K562 (cell line): ENCODE measurements around the gene WDR70. TPM values are rescaled to one million over a fixed set of nuclear protein-coding genes. Genes with fewer than 3 reads are reported as not detected.

Experiments
- ASH1L ChIP-seq: fragments of 450-650 bp; IDR thresholded peaks from 2 replicates; pipeline ENCODE4 v1.6.1; 2018; ENCODE audit warnings: borderline replicate concordance, mild to moderate bottlenecking, low read depth; ENCODE audit not compliant: partially characterized antibody
- DACH1 ChIP-seq: fragments of 450-650 bp; IDR thresholded peaks from 2 replicates; pipeline ENCODE4 v1.6.1; 2018; ENCODE audit not compliant: partially characterized antibody
- HNRNPL ChIP-seq: fragments of 200-400 bp; formaldehyde crosslinking; IDR thresholded peaks from 2 replicates; pipeline ENCODE4 v1.6.1; 2017; ENCODE audit warnings: low read depth, mild to moderate bottlenecking, low read length
- JUND ChIP-seq, 2 experiments: IDR thresholded peaks; 2 replicates in 1 of 2; 3 replicates in 1 of 2; pipeline ENCODE4 v1.6.1; 2011; ENCODE audit warnings: borderline replicate concordance in 2 of 2, low read depth in 2 of 2, low read length in 2 of 2, improper control_type of control experiment in 1 of 2, missing biosample characterization in 1 of 2, missing genetic modification characterization in 1 of 2, missing genetic modification reagents in 1 of 2
- KDM1A ChIP-seq, 2 experiments: fragments of 450-650 bp; IDR thresholded peaks; 2 replicates each; pipeline ENCODE4 v1.6.1; 2016; ENCODE audit warnings: mild to moderate bottlenecking in 2 of 2
- NCOA6 ChIP-seq: fragments of 450-650 bp; IDR thresholded peaks from 2 replicates; pipeline ENCODE4 v1.6.1; 2017; ENCODE audit warnings: mild to moderate bottlenecking
- RBM14 ChIP-seq: fragments of 200-400 bp; formaldehyde crosslinking; IDR thresholded peaks from 2 replicates; pipeline ENCODE4 v1.6.1; 2018; ENCODE audit warnings: low read depth, mild to moderate bottlenecking, low read length, moderate library complexity, borderline replicate concordance; ENCODE audit not compliant: insufficient read depth
- TAF7 ChIP-seq: fragments of 450-650 bp; IDR thresholded peaks from 2 replicates; pipeline ENCODE4 v1.6.1; 2016; ENCODE audit warnings: missing genetic modification characterization, missing compliant biosample characterization
- ZBTB17 ChIP-seq: fragments of 450-650 bp; formaldehyde crosslinking; IDR thresholded peaks from 2 replicates; pipeline ENCODE4 v1.4.0; 2020; ENCODE audit warnings: mild to moderate bottlenecking
- ZNF445 ChIP-seq: fragments of 250-450 bp; sonication (Bioruptor Pico); IDR thresholded peaks from 2 replicates; pipeline ENCODE4 v1.4.0; 2020; ENCODE audit warnings: low read depth, mild to moderate bottlenecking, moderate library complexity
- ZNF584 ChIP-seq: fragments of 200-800 bp; sonication (Bioruptor generic); IDR thresholded peaks from 2 replicates; pipeline ENCODE4 v1.6.1; 2016; ENCODE audit warnings: low read depth, mild to moderate bottlenecking, missing genetic modification characterization, missing compliant biosample characterization
- ZNF77 ChIP-seq: fragments of 250-450 bp; sonication (Bioruptor Pico); IDR thresholded peaks from 2 replicates; pipeline ENCODE4 v1.5.0; 2020
- polyA plus RNA-seq, 8 experiments: library from polyadenylated mRNA; depleted of rRNA in 4 of 8; stranded (reverse) in 5 of 8; unstranded in 3 of 8; fragments of >200 nt; fragmentation: Nextera tagmentation in 2 of 8; fragmentation: Illumina TruSeq in 1 of 8; extraction: Ambion mirVana in 2 of 8; extraction: Trizol in 1 of 8; gene quantifications; 2 replicates each; pipeline versions ENCODE4 v1.2.1 to v1.2.3, GENCODE V29; 2011 to 2014; ENCODE audit warnings: inconsistent platforms in 1 of 8, missing spikeins in 1 of 8
- total RNA-seq, 7 experiments: library from RNA; depleted of rRNA in 6 of 7; stranded (reverse); fragments of >200 nt in 6 of 7; fragmentation: Illumina TruSeq in 2 of 7; extraction: Trizol in 2 of 7; gene quantifications; 2 replicates each; pipeline versions ENCODE4 v1.2.1 to v1.2.3, GENCODE V29; 2011 to 2021; ENCODE audit warnings: low replicate concordance in 1 of 7
- TF ChIP-seq, protein P1 (sequence below), 2 experiments: fragments of 450-650 bp in 1 of 2; sonication (generic) in 1 of 2; formaldehyde crosslinking in 1 of 2; IDR thresholded peaks; 2 replicates each; pipeline versions ENCODE4 v1.7.1 to v1.9.0; 2016 to 2022; ENCODE audit warnings: inconsistent platforms in 1 of 2, mild to moderate bottlenecking in 1 of 2, missing genetic modification reagents in 1 of 2

WDR70 gene
- total and polyA plus RNA-seq, 9 of the 15 experiments (the other 6 are each of a cell fraction or from before 2014, with no cell fraction given): 16.8 to 46.6 (median 38.8) TPM

GRCh38 chr5:37641933-37642332 is 262.8 kb downstream of the WDR70 start (continued):
- TF ChIP-seq, protein P1, sequence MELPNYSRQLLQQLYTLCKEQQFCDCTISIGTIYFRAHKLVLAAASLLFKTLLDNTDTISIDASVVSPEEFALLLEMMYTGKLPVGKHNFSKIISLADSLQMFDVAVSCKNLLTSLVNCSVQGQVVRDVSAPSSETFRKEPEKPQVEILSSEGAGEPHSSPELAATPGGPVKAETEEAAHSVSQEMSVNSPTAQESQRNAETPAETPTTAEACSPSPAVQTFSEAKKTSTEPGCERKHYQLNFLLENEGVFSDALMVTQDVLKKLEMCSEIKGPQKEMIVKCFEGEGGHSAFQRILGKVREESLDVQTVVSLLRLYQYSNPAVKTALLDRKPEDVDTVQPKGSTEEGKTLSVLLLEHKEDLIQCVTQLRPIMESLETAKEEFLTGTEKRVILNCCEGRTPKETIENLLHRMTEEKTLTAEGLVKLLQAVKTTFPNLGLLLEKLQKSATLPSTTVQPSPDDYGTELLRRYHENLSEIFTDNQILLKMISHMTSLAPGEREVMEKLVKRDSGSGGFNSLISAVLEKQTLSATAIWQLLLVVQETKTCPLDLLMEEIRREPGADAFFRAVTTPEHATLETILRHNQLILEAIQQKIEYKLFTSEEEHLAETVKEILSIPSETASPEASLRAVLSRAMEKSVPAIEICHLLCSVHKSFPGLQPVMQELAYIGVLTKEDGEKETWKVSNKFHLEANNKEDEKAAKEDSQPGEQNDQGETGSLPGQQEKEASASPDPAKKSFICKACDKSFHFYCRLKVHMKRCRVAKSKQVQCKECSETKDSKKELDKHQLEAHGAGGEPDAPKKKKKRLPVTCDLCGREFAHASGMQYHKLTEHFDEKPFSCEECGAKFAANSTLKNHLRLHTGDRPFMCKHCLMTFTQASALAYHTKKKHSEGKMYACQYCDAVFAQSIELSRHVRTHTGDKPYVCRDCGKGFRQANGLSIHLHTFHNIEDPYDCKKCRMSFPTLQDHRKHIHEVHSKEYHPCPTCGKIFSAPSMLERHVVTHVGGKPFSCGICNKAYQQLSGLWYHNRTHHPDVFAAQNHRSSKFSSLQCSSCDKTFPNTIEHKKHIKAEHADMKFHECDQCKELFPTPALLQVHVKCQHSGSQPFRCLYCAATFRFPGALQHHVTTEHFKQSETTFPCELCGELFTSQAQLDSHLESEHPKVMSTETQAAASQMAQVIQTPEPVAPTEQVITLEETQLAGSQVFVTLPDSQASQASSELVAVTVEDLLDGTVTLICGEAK (IDR thresholded peaks at IDR 0.05): no peak
- TF ChIP-seq, protein P1 (CRISPR knock-in tag; IDR thresholded peaks at IDR 0.05): no peak
- TF ChIP-seq ZNF77 (CRISPR knock-in tag): no peak
- no peak for TF ChIP-seq DACH1
- TF ChIP-seq ZBTB17: no peak
- no peak for TF ChIP-seq ZNF445 (CRISPR knock-in tag)
- TF ChIP-seq JUND (IDR thresholded peaks at IDR 0.05; ENCODE audit: borderline replicate concordance, low read depth, low read length): no peak
- no peak for TF ChIP-seq JUND (tag; IDR thresholded peaks at IDR 0.05; ENCODE audit: borderline replicate concordance, low read depth, low read length)
- TF ChIP-seq RBM14: no peak
- TF ChIP-seq ASH1L: no peak
- TF ChIP-seq ZNF584 (CRISPR knock-in tag): no peak
- no peak for TF ChIP-seq HNRNPL
- TF ChIP-seq KDM1A (IDR thresholded peaks at IDR 0.05): no peak
- TF ChIP-seq NCOA6: no peak
- no peak for TF ChIP-seq TAF7 (tag)
